RPMI7951 (cell line): ENCODE results near the gene SARS1. TPM values are rescaled to one million over a fixed set of nuclear protein-coding genes. Genes with fewer than 3 reads are reported as not detected.
A peak's percentile ranks its signal among the peaks of the same experiment; 100 is the strongest.
"Not testable (repeated sequence)": the region's sequence is repeated elsewhere in the genome, so short reads cannot be mapped to it uniquely, and the experiment has no call there.

Experiments used
- DNase-seq: peaks from one replicate; pipeline ENCODE4 v3.0.0-alpha.2; 2012; ENCODE audit warnings: low read depth
- total RNA-seq: library from RNA; depleted of rRNA; stranded (reverse); fragments of >200 nt; shearing (Covaris generic); gene quantifications from 2 replicates; pipeline ENCODE4 v1.2.3, GENCODE V29; 2014; rRNA removed

SARS1 gene
- 145 and 147 TPM in 2 replicates for total RNA-seq

- peak; percentile 81 for DNase-seq
Observed at GRCh38 chr1:109213824-109214693, at the start of gene SARS1. TSS of gene SARS1 (plus strand) at chr1:109213918. CDS start at chr1:109213993, 75 bp downstream.

GRCh38 chr1:109164538-109164937 is 49.2 kb upstream of the SARS1 start:
- DNase-seq = no peak

DNA sequence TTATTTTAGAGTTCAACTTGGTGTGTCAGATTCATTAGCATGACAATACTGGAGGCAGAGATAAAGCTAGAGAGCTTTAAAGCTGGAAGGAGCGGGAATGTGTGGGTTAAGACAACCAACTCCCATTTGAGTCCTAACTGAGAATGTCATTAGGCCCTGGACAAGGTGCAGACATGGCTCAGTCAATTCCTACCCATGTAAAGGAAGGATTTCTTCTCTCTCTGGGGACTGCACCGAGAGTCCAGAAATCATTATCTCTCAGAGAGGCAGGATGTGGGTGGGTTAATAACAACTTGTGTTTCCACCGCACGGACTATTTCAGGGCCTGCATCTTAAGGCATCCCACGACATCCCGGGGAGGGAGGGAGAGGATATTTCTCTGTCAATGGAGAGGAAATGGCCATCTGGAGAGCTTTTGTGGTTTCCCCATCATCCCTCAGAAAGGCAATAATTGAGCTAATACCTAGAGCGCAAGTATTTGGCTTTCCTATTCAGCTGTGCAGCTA is 46.7 kb upstream of the SARS1 start:
- peak; percentile 71 for DNase-seq

- no peak for DNase-seq
Observed at GRCh38 chr1:109170035-109170764, 43.5 kb upstream of the SARS1 start.

DNA sequence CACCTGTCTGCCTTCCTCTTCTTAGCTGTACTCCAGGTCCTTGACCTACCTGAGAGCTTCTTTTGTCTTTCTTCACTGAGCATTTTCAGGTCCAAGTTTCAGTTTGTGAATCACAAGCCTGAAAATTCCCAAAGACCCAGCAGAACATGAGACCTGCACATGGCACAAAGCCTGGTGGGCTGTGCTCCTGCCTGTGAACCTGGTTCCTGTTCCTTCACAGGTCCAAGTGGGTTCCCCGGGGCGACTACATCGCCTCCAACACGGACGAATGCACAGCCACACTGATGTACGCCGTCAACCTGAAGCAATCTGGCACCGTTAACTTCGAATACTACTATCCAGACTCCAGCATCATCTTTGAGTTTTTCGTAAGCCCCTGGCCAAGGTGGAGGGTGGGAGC is 42.1 kb upstream of the SARS1 start:
- DNase-seq = no peak

DNA sequence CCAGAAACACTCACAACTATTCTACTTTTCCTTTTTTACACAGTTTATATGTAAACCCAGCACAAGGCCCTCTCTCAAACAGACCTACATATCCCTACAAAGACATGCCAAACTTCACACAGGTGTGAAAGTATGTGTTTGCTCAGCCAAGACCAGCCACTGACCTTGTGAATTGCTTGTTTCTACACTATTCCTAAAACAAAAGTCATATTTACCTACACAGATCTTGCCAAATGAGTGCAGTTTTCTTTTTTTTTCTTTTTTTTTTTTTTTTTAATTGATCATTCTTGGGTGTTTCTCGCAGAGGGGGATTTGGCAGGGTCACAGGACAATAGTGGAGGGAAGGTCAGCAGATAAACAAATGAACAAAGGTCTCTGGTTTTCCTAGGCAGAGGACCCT is 37.4 kb upstream of the SARS1 start:
- not testable (repeated sequence) for DNase-seq

DNA sequence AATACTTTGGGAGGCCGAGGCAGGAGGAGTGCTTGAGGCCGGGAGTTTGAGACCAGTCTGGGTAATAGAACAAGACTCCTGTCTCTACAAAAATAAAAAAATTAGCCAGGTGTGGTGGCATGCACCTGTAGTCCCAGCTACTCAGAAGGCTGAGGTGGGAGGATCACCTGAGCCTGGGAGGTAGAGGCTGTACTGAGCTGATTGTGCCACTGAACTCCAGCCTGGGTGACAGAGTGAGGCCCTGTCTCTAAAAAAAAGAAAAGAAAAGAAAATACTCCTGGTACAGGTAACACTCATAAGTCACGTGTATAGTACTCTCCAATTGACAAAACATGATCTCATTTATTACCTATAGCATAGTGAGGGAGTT is 33.0 kb upstream of the SARS1 start:
- not testable (repeated sequence) for DNase-seq

DNA sequence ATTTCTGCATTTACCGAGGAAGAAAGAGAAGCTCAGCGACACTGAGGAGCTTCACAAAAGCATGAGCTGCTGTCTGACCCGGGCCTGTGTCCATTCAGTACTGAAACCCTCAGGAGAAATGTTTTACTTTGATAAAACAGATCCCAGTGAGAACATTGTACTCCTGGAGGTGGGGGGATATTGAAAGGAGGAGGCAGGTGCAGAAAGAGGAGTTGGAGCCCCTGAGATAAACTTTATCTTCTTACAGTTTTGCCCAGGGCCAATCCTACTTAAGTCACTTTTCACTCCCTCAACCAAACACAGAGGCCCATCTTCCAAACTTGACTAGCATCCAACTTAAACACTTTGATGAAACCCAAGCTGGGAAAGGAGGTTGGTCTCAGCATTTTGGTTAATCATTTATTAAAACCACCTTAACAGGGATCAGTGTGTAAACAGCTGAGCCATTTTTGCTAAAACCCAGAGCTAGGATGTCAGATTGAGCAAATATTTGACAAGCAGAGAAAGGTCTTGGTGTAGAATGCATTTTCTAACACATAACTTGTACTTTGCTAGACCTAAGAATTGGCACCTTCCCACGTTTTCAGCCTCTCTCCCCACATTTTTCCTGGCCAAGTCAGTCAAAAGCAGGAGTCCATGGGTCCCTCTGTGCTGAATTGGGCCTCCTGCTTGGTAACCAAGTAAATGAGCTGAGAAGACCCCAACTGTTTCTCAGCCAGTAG is 32.5 kb upstream of the SARS1 start:
- no peak for DNase-seq

DNA sequence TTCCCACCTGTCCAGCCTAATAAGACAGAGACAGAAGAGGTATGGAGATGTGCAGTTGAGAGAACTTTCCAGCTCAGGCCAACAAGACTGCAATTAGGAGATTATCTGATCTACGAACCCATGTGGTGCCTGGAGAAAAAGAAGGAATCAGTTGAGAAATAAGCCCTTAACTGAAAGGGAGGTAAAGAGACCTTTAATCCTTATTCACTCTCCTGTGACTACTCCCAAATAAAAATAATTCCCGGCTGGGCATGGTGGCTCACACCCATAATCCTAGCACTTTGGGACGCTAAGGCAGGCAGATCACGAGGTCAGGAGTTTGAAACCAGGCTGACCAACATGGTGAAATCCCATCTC is 31.9 kb upstream of the SARS1 start:
- DNase-seq = no peak

GRCh38 chr1:109183058-109183738 is 30.5 kb upstream of the SARS1 start:
- DNase-seq = no peak

- DNase-seq = no peak
Observed at GRCh38 chr1:109184687-109185086, 29.0 kb upstream of the SARS1 start.

- DNase-seq = no peak
Observed at GRCh38 chr1:109185357-109185756, 28.4 kb upstream of the SARS1 start.

GRCh38 chr1:109185990-109186732 is 27.6 kb upstream of the SARS1 start:
- DNase-seq = no peak

- no peak for DNase-seq
Observed at GRCh38 chr1:109186733-109187086, 27.0 kb upstream of the SARS1 start.

GRCh38 chr1:109187127-109187526 is 26.6 kb upstream of the SARS1 start:
- no peak for DNase-seq

GRCh38 chr1:109188200-109188599 is 25.5 kb upstream of the SARS1 start:
- DNase-seq = no peak

- no peak for DNase-seq
Observed at GRCh38 chr1:109188781-109189180, 24.9 kb upstream of the SARS1 start.

GRCh38 chr1:109190189-109190588 is 23.5 kb upstream of the SARS1 start:
- no peak for DNase-seq

- no peak for DNase-seq
Observed at GRCh38 chr1:109191377-109191776, 22.3 kb upstream of the SARS1 start.

- no peak for DNase-seq
Observed at GRCh38 chr1:109191891-109192290, 21.8 kb upstream of the SARS1 start.

DNA sequence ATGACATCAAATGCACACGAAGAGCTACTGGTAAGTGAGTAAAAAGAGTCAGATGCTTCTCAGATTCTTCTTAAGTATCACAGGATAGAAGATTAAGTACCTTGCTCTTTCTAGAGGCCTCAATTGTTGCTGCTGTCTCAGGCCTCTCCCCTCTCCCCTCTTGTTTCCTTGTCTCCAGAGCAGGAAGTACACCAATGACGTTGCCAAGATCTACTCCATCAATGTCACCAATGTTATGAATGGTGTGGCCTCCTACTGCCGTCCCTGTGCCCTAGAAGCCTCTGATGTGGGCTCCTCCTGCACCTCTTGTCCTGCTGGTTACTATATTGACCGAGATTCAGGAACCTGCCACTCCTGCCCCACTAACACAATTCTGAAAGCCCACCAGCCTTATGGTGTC is 21.3 kb upstream of the SARS1 start:
- no peak for DNase-seq
